Endothelial cell of umbilical vein (primary cell): ENCODE measurements around the gene ID1. TPM values are rescaled to one million over a fixed set of nuclear protein-coding genes. Genes with fewer than 3 reads are reported as not detected.
"Not testable (repeated sequence)": the region's sequence is repeated elsewhere in the genome, so short reads cannot be mapped to it uniquely, and the experiment has no call there.

ENCODE experiments used
- BruUV-seq: library from RNA; stranded (reverse); fragments of 400-500 nt; replicated peaks from 2 replicates; lab custom pipeline; 2021; lab: Mats Ljungman, UMichigan
- CTCF ChIA-PET: fragments of 300-600, 350-600 bp; sonication (Branson Sonifier 250); formaldehyde crosslinking; loops from one replicate; lab custom pipeline; 2021; ENCODE audit warnings: antibody characterized with exemption, inconsistent platforms; lab: Charles Lee
- POLR2A ChIA-PET: fragments of 300-600, 350-600 bp; sonication (Branson Sonifier 250); formaldehyde crosslinking; loops from one replicate; lab custom pipeline; 2021; ENCODE audit warnings: antibody characterized with exemption, inconsistent platforms; lab: Charles Lee
- DNase-seq: peaks from one replicate; pipeline ENCODE4 v3.0.0-alpha.2; 2011; ENCODE audit warnings: low read depth, low spot score
- FAIRE-seq: peaks from 2 replicates; lab custom pipeline; 2011; peaks lifted over from hg19 to GRCh38; lab: Jason Lieb, UNC
- H2AFZ ChIP-seq: 2 replicates; pipeline ENCODE4 v1.6.0; 2012; ENCODE audit warnings: low read depth, low read length, control low read depth, inconsistent platforms
- H3K27ac ChIP-seq: 2 replicates; pipeline ENCODE4 v1.5.1; 2011; ENCODE audit warnings: low read depth, mild to moderate bottlenecking, control low read depth, low read length, moderate library complexity; ENCODE audit not compliant: insufficient read depth
- H3K27me3 ChIP-seq, 2 experiments: 2 replicates each; pipeline versions ENCODE4 v1.6.0 to v1.6.1; 2011; ENCODE audit warnings: low read length in 2 of 2, mixed read lengths in 1 of 2; ENCODE audit not compliant: control insufficient read depth in 2 of 2, insufficient read depth in 2 of 2
- H3K36me3 ChIP-seq, 2 experiments: 2 replicates in 1 of 2; 3 replicates in 1 of 2; pipeline ENCODE4 v1.5.1; 2011; ENCODE audit warnings: low read length in 2 of 2, mild to moderate bottlenecking in 1 of 2, moderate library complexity in 1 of 2; ENCODE audit not compliant: control insufficient read depth in 2 of 2, insufficient read depth in 2 of 2; ENCODE audit errors: extremely low read depth in 1 of 2
- H3K4me1 ChIP-seq: 3 replicates; pipeline ENCODE4 v1.5.1; 2011; ENCODE audit warnings: mild to moderate bottlenecking, low read length; ENCODE audit not compliant: control insufficient read depth, insufficient read depth; ENCODE audit errors: extremely low read depth
- H3K4me2 ChIP-seq: 2 replicates; pipeline ENCODE4 v1.6.1; 2011; ENCODE audit warnings: low read length, control low read depth, mixed read lengths; ENCODE audit not compliant: insufficient read depth
- H3K4me3 ChIP-seq, 3 experiments: fragments of 200-600 bp in 1 of 3; sonication (generic), shearing (Covaris generic) in 1 of 3; replicated peaks in 1 of 3; 2 replicates each; pipeline ENCODE4 v1.5.1; 2011 to 2016; ENCODE audit warnings: control low read depth in 3 of 3, low read length in 3 of 3, mild to moderate bottlenecking in 2 of 3, inconsistent platforms in 1 of 3, low read depth in 1 of 3, moderate library complexity in 1 of 3; ENCODE audit not compliant: insufficient read depth in 1 of 3
- H3K79me2 ChIP-seq: 2 replicates; pipeline ENCODE4 v1.6.0; 2012; ENCODE audit warnings: low read length, inconsistent platforms; ENCODE audit not compliant: control insufficient read depth, insufficient read depth
- H3K9ac ChIP-seq: replicated peaks from 2 replicates; pipeline ENCODE3; 2011; ENCODE audit warnings: low read length, control low read depth; ENCODE audit not compliant: insufficient read depth; ENCODE audit errors: extremely low read depth
- H3K9me1 ChIP-seq: replicated peaks from 3 replicates; pipeline ENCODE4 v1.6.0; 2011; ENCODE audit warnings: mild to moderate bottlenecking, low read length; ENCODE audit not compliant: control insufficient read depth, insufficient read depth; ENCODE audit errors: extremely low read depth
- H3K9me3 ChIP-seq: replicated peaks from 2 replicates; pipeline ENCODE4 v1.5.1; 2012; ENCODE audit warnings: low read length, inconsistent platforms; ENCODE audit not compliant: control insufficient read depth, insufficient read depth
- H4K20me1 ChIP-seq: replicated peaks from 2 replicates; pipeline ENCODE3; 2011; ENCODE audit warnings: mild to moderate bottlenecking, low read length; ENCODE audit not compliant: control insufficient read depth, insufficient read depth; ENCODE audit errors: extremely low read depth
- EZH2 ChIP-seq: IDR thresholded peaks from 2 replicates; pipeline ENCODE4 v1.6.1; 2012; ENCODE audit warnings: borderline replicate concordance, low read depth, mild to moderate bottlenecking, moderate library complexity, low read length, inconsistent platforms; ENCODE audit not compliant: severe bottlenecking
- FOS ChIP-seq: IDR thresholded peaks from 2 replicates; pipeline ENCODE4 v1.6.1; 2011; ENCODE audit warnings: mild to moderate bottlenecking, low read length, moderate library complexity, borderline replicate concordance; ENCODE audit not compliant: insufficient read depth
- GATA2 ChIP-seq: IDR thresholded peaks from 2 replicates; pipeline ENCODE4 v1.7.0; 2011; ENCODE audit warnings: low read depth, mild to moderate bottlenecking, moderate library complexity, mixed read lengths, low read length; ENCODE audit not compliant: insufficient read length, insufficient read depth
- JUN ChIP-seq: IDR thresholded peaks from 2 replicates; pipeline ENCODE4 v1.6.1; 2011; ENCODE audit warnings: borderline replicate concordance, low read depth; ENCODE audit not compliant: insufficient read length, insufficient read depth
- MAX ChIP-seq: IDR thresholded peaks from 2 replicates; pipeline ENCODE4 v1.6.1; 2011; ENCODE audit not compliant: insufficient read depth, insufficient read length
- MYC ChIP-seq: IDR thresholded peaks from one replicate; pipeline ENCODE4 v1.6.1; 2011; ENCODE audit warnings: mild to moderate bottlenecking, low read depth, low read length
- POLR2A ChIP-seq: IDR thresholded peaks from 2 replicates; pipeline ENCODE4 v1.6.1; 2012; ENCODE audit warnings: low read depth, mild to moderate bottlenecking, control low read depth, low read length
- POLR2AphosphoS5 ChIP-seq: IDR thresholded peaks from 2 replicates; pipeline ENCODE4 v1.6.1; 2012; ENCODE audit warnings: low read depth, mild to moderate bottlenecking, control low read depth, low read length, moderate library complexity; ENCODE audit not compliant: insufficient read depth
- dilution Hi-C: fragments of 300-500 bp; cut with MboI; formaldehyde crosslinking; loops from one replicate; pipeline ENCODE4 v1.15.0; 2019; ENCODE audit warnings: low sequenced_read_pairs; ENCODE audit not compliant: extremely low pct_ligation_motif_present
- intact Hi-C: fragments of 100-400 bp; cut with micrococcal nuclease; formaldehyde crosslinking; loops from one replicate; pipeline ENCODE4 v1.10.0; 2022
- polyA plus RNA-seq, 4 experiments: library from polyadenylated mRNA; depleted of rRNA in 3 of 4; stranded (reverse) in 3 of 4; unstranded in 1 of 4; fragments of >200 nt; gene quantifications; 2 replicates each; pipeline versions ENCODE4 v1.2.1 to v1.2.3, GENCODE V29; 2011 to 2012; ENCODE audit warnings: missing spikeins in 1 of 4
- total RNA-seq: library from RNA; stranded (reverse); gene quantifications from 2 replicates; pipeline ENCODE4 v1.2.3, GENCODE V29; 2021
- TF ChIP-seq, protein P1 (sequence below), 2 donors: IDR thresholded peaks; 1 replicate in 1 of 2; 2 replicates in 1 of 2; pipeline ENCODE4 v1.5.1; 2011; ENCODE audit warnings: low read length in 2 of 2, mild to moderate bottlenecking in 2 of 2, moderate library complexity in 2 of 2, control low read depth in 1 of 2, inconsistent platforms in 1 of 2, low read depth in 1 of 2; ENCODE audit not compliant: insufficient read depth in 1 of 2; ENCODE audit errors: extremely low read depth in 1 of 2

ID1 gene
- total and polyA plus RNA-seq, 2 donors (not counting 3 experiments of a cell fraction or from before 2014, with no cell fraction given) = 78.9 to 152 TPM

DNA sequence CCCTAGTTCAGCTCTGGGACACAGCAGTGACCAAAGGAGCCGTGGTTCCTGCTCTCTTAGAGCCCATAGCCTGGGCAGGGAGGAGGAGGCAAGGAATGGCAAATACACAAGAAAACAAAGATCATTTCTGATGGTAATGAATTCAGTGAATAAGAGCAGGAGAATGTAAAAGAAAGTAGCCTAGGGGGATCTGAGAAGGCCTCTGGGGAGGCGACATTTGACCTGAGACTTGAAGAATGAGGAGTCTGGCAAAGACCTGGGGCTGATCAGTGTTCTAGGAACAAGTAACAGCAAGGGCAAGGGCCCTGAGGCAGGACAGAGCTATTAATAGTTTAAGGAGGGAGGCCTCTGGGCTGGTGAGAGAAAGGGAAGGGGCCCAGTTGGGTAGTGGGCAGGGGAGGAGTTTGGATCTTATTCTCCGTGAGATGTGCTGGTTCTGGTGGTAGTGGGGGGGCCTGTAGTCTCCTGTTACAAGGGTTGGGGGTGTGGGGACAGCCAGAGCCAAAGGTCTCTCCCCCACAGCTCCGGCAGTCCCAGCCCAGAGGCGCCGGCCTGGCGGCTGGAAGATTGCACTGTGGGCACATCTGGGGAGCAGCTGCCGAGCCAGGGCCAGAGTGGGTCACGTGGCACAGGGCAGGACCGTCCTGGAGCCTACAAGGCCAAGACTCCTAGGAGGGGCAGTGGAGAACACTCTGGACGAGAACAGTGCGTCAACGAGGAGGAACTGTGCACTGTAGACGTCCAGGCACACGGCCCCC, 9.3 kb upstream of the ID1 start:
- POLR2A ChIA-PET = interaction anchor here (0.6 to 2.6 kb wide), 3 partner anchors 9 to 20 kb away, joined by 4 to 12 read pairs (median 10); partner anchors contain the start of gene ID1
- CTCF ChIA-PET = interaction anchor here (1.0 to 2.6 kb wide), 5 partner anchors 8 to 38 kb away, joined by 3 to 13 read pairs (median 4); no protein-coding TSS in a partner anchor
- no peaks in the 10 kb centered on the region for H4K20me1 ChIP-seq
- dilution Hi-C loops = no loop called here
- H3K4me3 ChIP-seq = no peak overlapping the region
- no peaks in the 10 kb centered on the region for H3K79me2 ChIP-seq
- H3K9ac ChIP-seq = no peak overlapping the region
- intact Hi-C loops = no loop called here
- TF ChIP-seq, protein P1, sequence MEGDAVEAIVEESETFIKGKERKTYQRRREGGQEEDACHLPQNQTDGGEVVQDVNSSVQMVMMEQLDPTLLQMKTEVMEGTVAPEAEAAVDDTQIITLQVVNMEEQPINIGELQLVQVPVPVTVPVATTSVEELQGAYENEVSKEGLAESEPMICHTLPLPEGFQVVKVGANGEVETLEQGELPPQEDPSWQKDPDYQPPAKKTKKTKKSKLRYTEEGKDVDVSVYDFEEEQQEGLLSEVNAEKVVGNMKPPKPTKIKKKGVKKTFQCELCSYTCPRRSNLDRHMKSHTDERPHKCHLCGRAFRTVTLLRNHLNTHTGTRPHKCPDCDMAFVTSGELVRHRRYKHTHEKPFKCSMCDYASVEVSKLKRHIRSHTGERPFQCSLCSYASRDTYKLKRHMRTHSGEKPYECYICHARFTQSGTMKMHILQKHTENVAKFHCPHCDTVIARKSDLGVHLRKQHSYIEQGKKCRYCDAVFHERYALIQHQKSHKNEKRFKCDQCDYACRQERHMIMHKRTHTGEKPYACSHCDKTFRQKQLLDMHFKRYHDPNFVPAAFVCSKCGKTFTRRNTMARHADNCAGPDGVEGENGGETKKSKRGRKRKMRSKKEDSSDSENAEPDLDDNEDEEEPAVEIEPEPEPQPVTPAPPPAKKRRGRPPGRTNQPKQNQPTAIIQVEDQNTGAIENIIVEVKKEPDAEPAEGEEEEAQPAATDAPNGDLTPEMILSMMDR (IDR thresholded peaks at IDR 0.05; ENCODE audit: extremely low read depth in 1 of 2, insufficient read depth in 1 of 2, low read depth in 1 of 2, low read length in 2 of 2) = no peak
- TF ChIP-seq FOS = no peak
- no peak for TF ChIP-seq JUN
- TF ChIP-seq MAX = no peak
- TF ChIP-seq MYC = no peak
- TF ChIP-seq POLR2A = no peak
- TF ChIP-seq GATA2 = no peak
- no peak for TF ChIP-seq POLR2AphosphoS5
- no peak for TF ChIP-seq EZH2
- no TSS peak for BruUV-seq
- no peaks in the 10 kb centered on the region for H3K9me1 ChIP-seq
- no peak for FAIRE-seq
- H2AFZ ChIP-seq = peak overlapping the region; percentile 90
- H3K9me3 ChIP-seq = no peaks in the 10 kb centered on the region
- H3K36me3 ChIP-seq = no peaks in the 10 kb centered on the region
- peaks cover 14% of the 10 kb centered on the region for H3K4me1 ChIP-seq
- no peak overlapping the region for H3K4me2 ChIP-seq
- peak; percentile 16 for DNase-seq
- H3K27ac ChIP-seq = peak overlapping the region; percentile 70
- no peaks in the 10 kb centered on the region for H3K27me3 ChIP-seq

DNA sequence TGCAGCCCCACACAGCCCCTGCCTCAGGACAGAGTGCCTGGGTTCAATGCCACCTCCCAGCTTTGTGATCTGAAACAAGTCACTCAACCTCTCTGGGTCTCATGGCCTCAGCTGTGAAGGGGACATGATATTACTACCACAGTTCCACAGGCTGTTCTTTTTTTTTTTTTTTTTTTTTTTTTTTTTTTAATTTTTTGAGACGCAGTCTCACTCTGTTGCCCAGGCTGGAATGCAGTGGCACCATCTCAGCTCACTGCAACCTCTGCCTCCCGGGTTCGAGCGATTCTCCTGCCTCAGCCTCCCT, 8.7 kb upstream of the ID1 start:
- intact Hi-C loops, H3K79me2 ChIP-seq, H3K36me3 ChIP-seq, H3K9ac ChIP-seq, dilution Hi-C loops, H3K9me3 ChIP-seq, H3K4me2 ChIP-seq, DNase-seq, H3K4me3 ChIP-seq, H3K27me3 ChIP-seq, FAIRE-seq, H4K20me1 ChIP-seq, H3K9me1 ChIP-seq, BruUV-seq: not testable (repeated sequence)
- ChIA-PET POLR2A (interaction anchor here (0.9 to 2.6 kb wide), 2 partner anchors 9 to 14 kb away, joined by 10 to 12 read pairs; partner anchors contain the start of gene ID1), CTCF (interaction anchor here (1.0 to 2.6 kb wide), 4 partner anchors 8 to 39 kb away, joined by 3 to 13 read pairs (median 4); no protein-coding TSS in a partner anchor)
- Histone ChIP-seq H3K4me1 (peaks cover 14% of the 10 kb centered on the region), H3K27ac (peak overlapping the region; percentile 70), H2AFZ (peak overlapping the region; percentile 90)
